IPS DF 6.9 (cell line): ENCODE data around the gene RBM4.
"Not testable (repeated sequence)": the region's sequence is repeated elsewhere in the genome, so short reads cannot be mapped to it uniquely, and the experiment has no call there.

Experiments
- DNase-seq: peaks from one replicate; pipeline ENCODE4 v3.0.0-alpha.2; 2013; ENCODE audit warnings: low read depth, low spot score
- H3K27ac ChIP-seq: one replicate; pipeline ENCODE4 v1.5.1; 2013; ENCODE audit warnings: low read length, control low read depth
- H3K27me3 ChIP-seq: 2 replicates; pipeline ENCODE4 v1.6.1; 2013; ENCODE audit warnings: mild to moderate bottlenecking, low read length; ENCODE audit not compliant: control insufficient read depth, insufficient read depth
- H3K36me3 ChIP-seq: 2 replicates; pipeline ENCODE4 v1.6.1; 2013; ENCODE audit warnings: low read length; ENCODE audit not compliant: control insufficient read depth, insufficient read depth
- H3K4me1 ChIP-seq: 2 replicates; pipeline ENCODE4 v1.6.1; 2013; ENCODE audit warnings: low read length; ENCODE audit not compliant: control insufficient read depth, insufficient read depth
- H3K4me3 ChIP-seq: 2 replicates; pipeline ENCODE4 v1.5.1; 2013; ENCODE audit warnings: mild to moderate bottlenecking, low read length
- H3K9me3 ChIP-seq: 2 replicates; pipeline ENCODE4 v1.6.1; 2013; ENCODE audit warnings: low read length, inconsistent platforms; ENCODE audit not compliant: control insufficient read depth, insufficient read depth
- WGBS: extraction: QIAGEN DNeasy Blood & Tissue Kit; methylation state at CpG from one replicate; pipeline ENCODE4 v1.1.7; 2013; ENCODE audit warnings: mixed read lengths, missing lambda C conversion rate; ENCODE audit not compliant: insufficient read length, insufficient coverage; 5-methylcytosine and 5-hydroxymethylcytosine counted together

The RBM4 gene, protein sequence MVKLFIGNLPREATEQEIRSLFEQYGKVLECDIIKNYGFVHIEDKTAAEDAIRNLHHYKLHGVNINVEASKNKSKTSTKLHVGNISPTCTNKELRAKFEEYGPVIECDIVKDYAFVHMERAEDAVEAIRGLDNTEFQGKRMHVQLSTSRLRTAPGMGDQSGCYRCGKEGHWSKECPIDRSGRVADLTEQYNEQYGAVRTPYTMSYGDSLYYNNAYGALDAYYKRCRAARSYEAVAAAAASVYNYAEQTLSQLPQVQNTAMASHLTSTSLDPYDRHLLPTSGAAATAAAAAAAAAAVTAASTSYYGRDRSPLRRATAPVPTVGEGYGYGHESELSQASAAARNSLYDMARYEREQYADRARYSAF

GRCh38 chr11:66638177-66639065, at the start of gene RBM4:
Gene RBM4 (plus strand): TSS chr11:66638703. CDS start chr11:66639712, 1,009 bp downstream.
- H3K4me1 ChIP-seq, result peaks cover 2% of the 10 kb centered on the region; the same call in 1 of the 2 replicates
- H3K27me3 ChIP-seq, result no peaks in the 10 kb centered on the region

DNA sequence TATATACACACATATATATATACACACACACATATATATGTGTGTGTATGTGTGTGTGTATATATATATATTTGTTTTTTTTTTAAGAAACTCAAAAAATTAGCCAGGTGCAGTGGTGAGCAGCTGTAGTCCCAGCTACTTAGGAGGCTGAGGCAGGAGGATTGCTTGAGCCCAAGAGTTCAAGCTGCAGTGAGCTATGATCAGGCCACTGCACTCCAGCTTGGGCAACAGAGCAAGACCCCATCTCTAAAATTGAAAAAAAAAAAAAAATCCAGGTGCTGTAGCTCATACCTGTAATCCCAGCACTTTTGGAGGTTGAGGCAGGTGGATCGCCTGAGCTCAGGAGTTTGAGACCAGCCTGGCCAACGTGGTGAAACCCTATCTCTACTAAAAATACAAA, 49.2 kb upstream of the RBM4 start:
- DNase-seq, H3K4me1 ChIP-seq, H3K4me3 ChIP-seq, H3K36me3 ChIP-seq, H3K27me3 ChIP-seq, H3K27ac ChIP-seq, H3K9me3 ChIP-seq: not testable (repeated sequence)
- WGBS, result no CpG with 5 or more reads among the region's 2 CpGs

More at GRCh38 chr11:66638177-66639065, at the start of gene RBM4:
- no peak within 1 kb of the TSS for H3K27ac ChIP-seq
- no peaks in the 10 kb centered on the region for H3K9me3 ChIP-seq
- DNase-seq, result peak; percentile 100
- H3K4me3 ChIP-seq, result peak within 1 kb of the TSS; percentile 67
- WGBS, result no CpG with 5 or more reads among the region's 63 CpGs
- peaks cover 13% of the 10 kb centered on the region for H3K36me3 ChIP-seq

GRCh38 chr11:66589996-66590675, 48.4 kb upstream of the RBM4 start:
- no peak overlapping the region for H3K4me3 ChIP-seq
- no peak for DNase-seq

DNA sequence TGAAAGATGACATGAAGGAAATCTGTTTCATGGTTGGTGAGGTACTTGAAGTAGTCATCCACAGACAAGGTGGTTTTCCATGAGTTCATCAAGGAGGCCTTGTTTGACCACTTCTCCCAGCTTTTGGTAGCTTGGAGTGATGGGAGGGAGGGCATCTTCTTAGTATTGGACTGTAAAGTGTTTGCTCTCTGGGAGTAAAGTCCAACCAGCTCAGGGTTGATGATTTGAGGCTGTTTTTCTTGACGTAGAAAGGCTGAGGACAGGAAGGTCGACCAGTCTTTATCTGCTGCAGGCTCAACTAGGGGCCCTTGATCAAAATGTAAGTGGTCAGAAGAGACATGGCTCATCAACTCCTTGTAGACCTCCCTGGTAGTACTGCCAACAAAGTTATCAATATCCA, 47.3 kb upstream of the RBM4 start:
- no peak for DNase-seq
- H3K36me3 ChIP-seq, result no peaks in the 10 kb centered on the region
- H3K27ac ChIP-seq, result no peak overlapping the region
- no peak overlapping the region for H3K4me3 ChIP-seq
- H3K9me3 ChIP-seq, result no peaks in the 10 kb centered on the region
- no CpG with 5 or more reads among the region's 2 CpGs for WGBS
- no peaks in the 10 kb centered on the region for H3K27me3 ChIP-seq
- peaks cover 5% of the 10 kb centered on the region; the same call in 1 of the 2 replicates for H3K4me1 ChIP-seq

More at GRCh38 chr11:66589996-66590675, 48.4 kb upstream of the RBM4 start:
- Histone ChIP-seq H3K4me1 (peaks cover 5% of the 10 kb centered on the region; the same call in 1 of the 2 replicates), H3K9me3 (no peaks in the 10 kb centered on the region), H3K27ac (no peak overlapping the region), H3K27me3 (no peaks in the 10 kb centered on the region), H3K36me3 (no peaks in the 10 kb centered on the region)
- WGBS, result no CpG with 5 or more reads among the region's 7 CpGs

DNA sequence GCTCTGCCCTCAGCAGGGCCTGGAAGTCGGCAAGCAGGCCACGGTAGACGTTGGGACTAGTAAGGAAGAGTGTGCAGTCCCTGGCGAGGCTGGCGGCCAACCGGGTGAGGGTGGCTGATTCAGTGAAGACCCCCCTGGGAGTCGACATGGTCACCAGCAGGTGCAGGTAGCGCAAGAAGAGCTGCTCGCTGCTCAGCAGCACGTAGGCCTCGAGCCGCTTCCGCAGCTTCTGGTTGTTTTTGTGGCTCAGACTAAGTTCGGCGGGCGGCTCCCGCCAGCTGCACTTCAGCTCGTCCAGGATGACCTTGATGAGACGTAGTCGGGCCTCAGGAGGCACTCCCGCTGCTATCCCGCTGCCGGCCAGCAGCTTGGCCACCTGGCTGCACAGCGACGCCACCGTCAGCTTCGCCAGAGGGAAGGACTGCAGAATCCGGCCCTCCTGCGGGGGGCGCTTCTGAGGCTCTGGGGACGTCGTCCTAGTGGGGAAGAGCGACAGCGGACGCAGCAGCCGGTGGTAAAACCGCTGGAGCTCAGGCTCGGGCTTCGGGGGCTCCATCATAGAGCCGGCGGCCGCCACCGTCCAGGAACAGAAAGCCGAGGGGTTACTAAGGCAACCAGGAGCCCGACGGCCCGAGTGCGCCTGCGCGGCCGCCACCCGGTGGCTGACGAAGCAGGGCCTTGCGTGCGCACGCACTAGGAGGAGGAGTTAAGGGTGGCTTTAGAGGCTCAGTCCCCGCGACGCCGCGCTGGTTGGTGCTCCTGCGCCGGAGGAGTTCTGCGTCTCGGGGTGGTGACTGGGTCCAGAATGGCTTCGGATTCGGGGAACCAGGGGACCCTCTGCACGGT, 45.8 kb upstream of the RBM4 start, which contains the start of the genes CCDC87 and CCS:
Gene CCDC87 (minus strand): TSS at position 607 of the 846 bp plus-strand sequence. CDS start 48 bp downstream, at position 559.
Gene CCS (plus strand): TSS at position 729 of the 846 bp plus-strand sequence. CDS start 77 bp downstream, at position 806.
- Histone ChIP-seq H3K4me1 (peaks cover 5% of the 10 kb centered on the region; the same call in 1 of the 2 replicates), H3K27ac (no peak within 1 kb of the TSS), H3K36me3 (no peaks in the 10 kb centered on the region), H3K4me3 (peak within 1 kb of the TSS; percentile 60), H3K27me3 (no peaks in the 10 kb centered on the region), H3K9me3 (no peaks in the 10 kb centered on the region)
- peak; percentile 82 for DNase-seq
- no CpG with 5 or more reads among the region's 68 CpGs for WGBS

DNA sequence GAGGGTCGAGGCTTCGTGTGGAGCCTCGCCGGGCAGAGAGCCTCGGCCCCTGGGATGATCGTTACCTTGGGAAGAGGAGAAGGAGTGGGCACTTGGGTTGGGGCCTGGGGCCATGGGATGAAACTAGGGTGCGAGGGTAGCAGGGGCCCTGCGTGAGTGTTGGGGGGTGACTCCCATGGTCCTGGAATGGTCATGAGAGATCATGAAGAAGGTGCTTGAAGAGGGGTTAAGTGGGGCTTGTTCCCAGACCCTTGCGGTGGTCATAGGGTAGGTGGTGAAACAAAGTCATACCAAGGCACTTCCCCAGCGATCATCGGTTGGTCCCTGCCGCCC, 45.2 kb upstream of the RBM4 start:
- Histone ChIP-seq H3K4me1 (peaks cover 5% of the 10 kb centered on the region; the same call in 1 of the 2 replicates), H3K36me3 (no peaks in the 10 kb centered on the region), H3K27ac (no peak overlapping the region), H3K9me3 (no peaks in the 10 kb centered on the region), H3K27me3 (no peaks in the 10 kb centered on the region), H3K4me3 (peak overlapping the region; percentile 60)
- WGBS, result no CpG with 5 or more reads among the region's 12 CpGs
- DNase-seq, result no peak

DNA sequence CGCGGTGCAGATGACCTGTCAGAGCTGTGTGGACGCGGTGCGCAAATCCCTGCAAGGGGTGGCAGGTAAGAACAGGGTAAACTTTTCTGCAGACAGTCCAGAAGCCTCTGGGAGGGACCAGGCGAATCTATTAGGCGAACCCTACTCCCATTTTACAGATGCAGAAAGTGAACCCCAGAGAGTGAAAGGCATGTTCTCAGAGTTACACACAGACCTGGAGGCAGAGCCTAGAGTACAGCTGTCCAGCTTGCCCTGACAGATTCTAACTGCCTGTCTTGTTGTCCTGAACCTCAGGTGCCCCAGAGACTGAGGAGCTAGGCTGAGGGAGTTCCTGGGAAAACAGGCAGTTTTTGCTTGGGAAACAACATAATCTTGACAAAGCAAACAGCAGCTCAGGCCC, 44.9 kb upstream of the RBM4 start:
- Histone ChIP-seq H3K4me3 (peak overlapping the region; percentile 60; the same call in 1 of the 2 replicates), H3K9me3 (no peaks in the 10 kb centered on the region), H3K27ac (no peak overlapping the region), H3K36me3 (no peaks in the 10 kb centered on the region), H3K27me3 (no peaks in the 10 kb centered on the region), H3K4me1 (peaks cover 5% of the 10 kb centered on the region; the same call in 1 of the 2 replicates)
- DNase-seq, result no peak
- WGBS, result no CpG with 5 or more reads among the region's 7 CpGs

GRCh38 chr11:66595245-66595904, 43.1 kb upstream of the RBM4 start:
- peaks cover 5% of the 10 kb centered on the region; the same call in 1 of the 2 replicates for H3K4me1 ChIP-seq
- H3K9me3 ChIP-seq, result no peaks in the 10 kb centered on the region
- WGBS, result no CpG with 5 or more reads among the region's 5 CpGs
- no peak overlapping the region for H3K27ac ChIP-seq
- peaks cover 7% of the 10 kb centered on the region; the same call in 1 of the 2 replicates for H3K36me3 ChIP-seq
- H3K4me3 ChIP-seq, result no peak overlapping the region
- no peak for DNase-seq
- no peaks in the 10 kb centered on the region for H3K27me3 ChIP-seq

DNA sequence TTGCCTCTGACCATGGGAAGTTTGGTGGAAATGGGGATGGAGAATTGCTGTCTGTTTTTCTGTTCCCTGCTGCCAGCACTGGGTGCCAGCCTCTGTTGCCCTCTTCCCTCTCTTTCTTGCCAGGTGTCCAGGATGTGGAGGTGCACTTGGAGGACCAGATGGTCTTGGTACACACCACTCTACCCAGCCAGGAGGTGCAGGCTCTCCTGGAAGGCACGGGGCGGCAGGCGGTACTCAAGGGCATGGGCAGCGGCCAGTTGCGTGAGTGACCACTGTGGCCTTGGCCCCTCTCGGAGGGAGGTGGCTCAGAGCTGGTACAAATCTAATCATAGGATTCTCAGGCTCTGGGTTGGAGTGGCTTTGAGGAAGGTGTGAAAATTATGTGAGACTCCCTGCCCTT, 39.5 kb upstream of the RBM4 start:
- no peaks in the 10 kb centered on the region for H3K9me3 ChIP-seq
- H3K36me3 ChIP-seq, result peaks cover 9% of the 10 kb centered on the region
- no peak overlapping the region for H3K4me3 ChIP-seq
- H3K4me1 ChIP-seq, result no peaks in the 10 kb centered on the region
- H3K27me3 ChIP-seq, result no peaks in the 10 kb centered on the region
- DNase-seq, result no peak
- no CpG with 5 or more reads among the region's 6 CpGs for WGBS
- H3K27ac ChIP-seq, result no peak overlapping the region
